GM12878 (cell line): Measurements from ENCODE around the gene THOC6. TPM values are rescaled to one million over a fixed set of nuclear protein-coding genes. Genes with fewer than 3 reads are reported as not detected.

Experiments used
- HDAC2 ChIP-seq: fragments of 200-600 bp; sonication (generic); IDR thresholded peaks from 2 replicates; pipeline ENCODE4 v1.6.1; 2017
- JUNB ChIP-seq: IDR thresholded peaks from 2 replicates; pipeline ENCODE4 v1.6.1; 2016; ENCODE audit warnings: antibody characterized with exemption, mild to moderate bottlenecking
- MTA3 ChIP-seq: IDR thresholded peaks from 2 replicates; pipeline ENCODE4 v1.6.1; 2012; ENCODE audit warnings: low read length, inconsistent platforms, borderline replicate concordance
- NRF1 ChIP-seq: conservative IDR thresholded peaks from 2 replicates; pipeline ENCODE4 v1.6.1; 2011; ENCODE audit warnings: mild to moderate bottlenecking, low read depth, low read length, improper control_type of control experiment
- PAX8 ChIP-seq: fragments of 450-650 bp; IDR thresholded peaks from 2 replicates; pipeline ENCODE4 v1.6.1; 2017; ENCODE audit warnings: mild to moderate bottlenecking, moderate library complexity
- PML ChIP-seq: IDR thresholded peaks from 2 replicates; pipeline ENCODE4 v1.6.1; 2012; ENCODE audit warnings: low read length, inconsistent platforms
- POLR2AphosphoS2 ChIP-seq: IDR thresholded peaks from 2 replicates; pipeline ENCODE4 v1.6.1; 2011; ENCODE audit warnings: low read depth, mild to moderate bottlenecking, low read length, improper control_type of control experiment, moderate library complexity
- RELA ChIP-seq: fragments of 450-650 bp; IDR thresholded peaks from 2 replicates; pipeline ENCODE4 v1.8.0; 2014; ENCODE audit warnings: borderline replicate concordance; ENCODE audit not compliant: partially characterized antibody
- SMARCA5 ChIP-seq: fragments of 450-650 bp; IDR thresholded peaks from 2 replicates; pipeline ENCODE4 v1.6.1; 2017; ENCODE audit warnings: mild to moderate bottlenecking
- STAT1 ChIP-seq: fragments of 450-650 bp; conservative IDR thresholded peaks from 2 replicates; pipeline ENCODE4 v1.6.1; 2014; ENCODE audit warnings: antibody characterized with exemption, mild to moderate bottlenecking
- ZNF24 ChIP-seq: fragments of 450-650 bp; IDR thresholded peaks from 2 replicates; pipeline ENCODE4 v1.6.1; 2017; ENCODE audit warnings: antibody characterized with exemption, mild to moderate bottlenecking
- polyA plus RNA-seq, 11 experiments: library from polyadenylated mRNA; depleted of rRNA in 4 of 11; unstranded in 6 of 11; stranded (reverse) in 5 of 11; fragments of >200 nt; fragmentation: Nextera tagmentation in 4 of 11; fragmentation: Illumina TruSeq in 1 of 11; extraction: Ambion mirVana in 4 of 11; extraction: Trizol in 1 of 11; gene quantifications; 1 replicate in 1 of 11; 2 replicates in 10 of 11; pipeline versions ENCODE4 v1.2.1 to v1.2.3, GENCODE V29; 2011 to 2016; ENCODE audit warnings: inconsistent platforms in 2 of 11, missing spikeins in 2 of 11, low read depth in 1 of 11
- total RNA-seq, 4 experiments: library from RNA; depleted of rRNA in 3 of 4; stranded (reverse); fragments of >200 nt in 3 of 4; fragmentation: Illumina TruSeq in 1 of 4; extraction: Trizol in 1 of 4; gene quantifications; 2 replicates each; pipeline versions ENCODE4 v1.2.1 to v1.2.3, GENCODE V29; 2013 to 2021
- TF ChIP-seq, protein P1 (sequence below): fragments of 450-650 bp; formaldehyde crosslinking; IDR thresholded peaks from 2 replicates; pipeline ENCODE4 v1.5.0; 2022; ENCODE audit warnings: mild to moderate bottlenecking, missing genetic modification characterization
- TF ChIP-seq, protein P2 (sequence below): fragments of 450-650 bp; IDR thresholded peaks from 2 replicates; pipeline ENCODE4 v1.6.1; 2018; ENCODE audit warnings: mild to moderate bottlenecking, low read depth, moderate library complexity; ENCODE audit not compliant: partially characterized antibody
- TF ChIP-seq, protein P3 (sequence below): IDR thresholded peaks from 2 replicates; pipeline ENCODE4 v1.6.1; 2011; ENCODE audit warnings: borderline replicate concordance, low read depth, mild to moderate bottlenecking, moderate library complexity, low read length; ENCODE audit not compliant: insufficient read depth, poor library complexity, severe bottlenecking
- TF ChIP-seq, protein P4 (sequence below): IDR thresholded peaks from 2 replicates; pipeline ENCODE4 v1.6.1; 2011; ENCODE audit warnings: borderline replicate concordance, low read depth, mild to moderate bottlenecking, moderate library complexity, mixed read lengths, low read length; ENCODE audit not compliant: insufficient read depth; ENCODE audit errors: extremely low read length
- TF ChIP-seq, protein P5 (sequence below): fragments of 450-650 bp; formaldehyde crosslinking; IDR thresholded peaks from 2 replicates; pipeline ENCODE4 v1.4.0; 2020; ENCODE audit warnings: mild to moderate bottlenecking, moderate library complexity

THOC6 gene
- total and polyA plus RNA-seq, 10 of the 15 experiments (the other 5 are each of a cell fraction or from before 2014, with no cell fraction given) = 1.0 to 54.4 (median 27.9) TPM

DNA sequence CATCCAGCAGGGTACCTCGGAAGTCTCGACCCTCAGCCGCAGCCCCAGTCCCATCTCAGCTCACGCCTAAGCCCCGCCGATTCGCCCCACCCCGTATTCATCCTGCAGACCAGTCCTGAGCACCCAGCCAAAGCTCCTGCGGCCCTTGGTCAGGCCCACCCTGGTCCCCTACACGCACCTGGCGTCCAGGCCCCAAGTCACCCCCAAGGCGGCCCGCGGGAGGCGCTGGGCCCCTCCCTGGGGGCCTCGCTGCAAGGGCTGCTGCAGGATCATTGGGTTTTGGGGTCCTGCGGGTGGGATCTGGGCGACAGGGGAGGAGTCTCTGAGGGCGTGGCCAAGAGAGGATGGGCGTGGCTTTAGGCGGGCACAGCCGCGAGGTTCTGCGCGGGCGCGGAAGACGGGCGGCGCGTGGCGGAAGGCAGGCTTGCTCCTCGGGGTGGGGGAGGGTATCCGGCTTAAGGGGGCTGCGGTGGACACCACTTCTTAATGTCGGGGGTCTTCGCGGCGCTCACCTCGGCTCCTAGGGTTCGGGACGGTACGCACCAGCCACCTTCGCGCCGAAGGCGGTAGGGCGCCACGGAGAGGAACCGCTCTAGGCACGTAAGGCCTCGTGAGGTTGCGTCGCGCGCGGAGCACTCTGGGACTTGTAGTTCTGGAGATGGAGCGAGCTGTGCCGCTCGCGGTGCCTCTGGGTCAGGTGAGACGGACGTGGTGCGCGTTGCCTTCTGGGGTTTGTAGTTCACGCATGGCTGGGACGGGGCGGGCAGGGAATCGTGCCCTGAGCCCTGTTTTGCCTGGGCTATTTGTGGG is at the start of gene THOC6, which contains the start of gene HCFC1R1 (continued):
- TF ChIP-seq ZNF24 (no peak), PAX8 (no peak), POLR2AphosphoS2 (peak; percentile 86), HDAC2 (no peak), NRF1 (peak; percentile 41; the same call in 1 of the 2 replicates), SMARCA5 (0 out of 2 replicates have a peak, but pooled peaks have one; percentile 32), PML (peak; percentile 70; the same call in 1 of the 2 replicates), RELA (peak; percentile 77), JUNB (no peak), MTA3 (no peak), STAT1 (peak; percentile 68; the same call in 1 of the 2 replicates)
- TF ChIP-seq, protein P1, sequence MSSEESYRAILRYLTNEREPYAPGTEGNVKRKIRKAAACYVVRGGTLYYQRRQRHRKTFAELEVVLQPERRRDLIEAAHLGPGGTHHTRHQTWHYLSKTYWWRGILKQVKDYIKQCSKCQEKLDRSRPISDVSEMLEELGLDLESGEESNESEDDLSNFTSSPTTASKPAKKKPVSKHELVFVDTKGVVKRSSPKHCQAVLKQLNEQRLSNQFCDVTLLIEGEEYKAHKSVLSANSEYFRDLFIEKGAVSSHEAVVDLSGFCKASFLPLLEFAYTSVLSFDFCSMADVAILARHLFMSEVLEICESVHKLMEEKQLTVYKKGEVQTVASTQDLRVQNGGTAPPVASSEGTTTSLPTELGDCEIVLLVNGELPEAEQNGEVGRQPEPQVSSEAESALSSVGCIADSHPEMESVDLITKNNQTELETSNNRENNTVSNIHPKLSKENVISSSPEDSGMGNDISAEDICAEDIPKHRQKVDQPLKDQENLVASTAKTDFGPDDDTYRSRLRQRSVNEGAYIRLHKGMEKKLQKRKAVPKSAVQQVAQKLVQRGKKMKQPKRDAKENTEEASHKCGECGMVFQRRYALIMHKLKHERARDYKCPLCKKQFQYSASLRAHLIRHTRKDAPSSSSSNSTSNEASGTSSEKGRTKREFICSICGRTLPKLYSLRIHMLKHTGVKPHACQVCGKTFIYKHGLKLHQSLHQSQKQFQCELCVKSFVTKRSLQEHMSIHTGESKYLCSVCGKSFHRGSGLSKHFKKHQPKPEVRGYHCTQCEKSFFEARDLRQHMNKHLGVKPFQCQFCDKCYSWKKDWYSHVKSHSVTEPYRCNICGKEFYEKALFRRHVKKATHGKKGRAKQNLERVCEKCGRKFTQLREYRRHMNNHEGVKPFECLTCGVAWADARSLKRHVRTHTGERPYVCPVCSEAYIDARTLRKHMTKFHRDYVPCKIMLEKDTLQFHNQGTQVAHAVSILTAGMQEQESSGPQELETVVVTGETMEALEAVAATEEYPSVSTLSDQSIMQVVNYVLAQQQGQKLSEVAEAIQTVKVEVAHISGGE (CRISPR knock-in tag) = no peak
- TF ChIP-seq, protein P2, sequence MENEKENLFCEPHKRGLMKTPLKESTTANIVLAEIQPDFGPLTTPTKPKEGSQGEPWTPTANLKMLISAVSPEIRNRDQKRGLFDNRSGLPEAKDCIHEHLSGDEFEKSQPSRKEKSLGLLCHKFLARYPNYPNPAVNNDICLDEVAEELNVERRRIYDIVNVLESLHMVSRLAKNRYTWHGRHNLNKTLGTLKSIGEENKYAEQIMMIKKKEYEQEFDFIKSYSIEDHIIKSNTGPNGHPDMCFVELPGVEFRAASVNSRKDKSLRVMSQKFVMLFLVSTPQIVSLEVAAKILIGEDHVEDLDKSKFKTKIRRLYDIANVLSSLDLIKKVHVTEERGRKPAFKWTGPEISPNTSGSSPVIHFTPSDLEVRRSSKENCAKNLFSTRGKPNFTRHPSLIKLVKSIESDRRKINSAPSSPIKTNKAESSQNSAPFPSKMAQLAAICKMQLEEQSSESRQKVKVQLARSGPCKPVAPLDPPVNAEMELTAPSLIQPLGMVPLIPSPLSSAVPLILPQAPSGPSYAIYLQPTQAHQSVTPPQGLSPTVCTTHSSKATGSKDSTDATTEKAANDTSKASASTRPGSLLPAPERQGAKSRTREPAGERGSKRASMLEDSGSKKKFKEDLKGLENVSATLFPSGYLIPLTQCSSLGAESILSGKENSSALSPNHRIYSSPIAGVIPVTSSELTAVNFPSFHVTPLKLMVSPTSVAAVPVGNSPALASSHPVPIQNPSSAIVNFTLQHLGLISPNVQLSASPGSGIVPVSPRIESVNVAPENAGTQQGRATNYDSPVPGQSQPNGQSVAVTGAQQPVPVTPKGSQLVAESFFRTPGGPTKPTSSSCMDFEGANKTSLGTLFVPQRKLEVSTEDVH = no peak
- TF ChIP-seq, protein P3, sequence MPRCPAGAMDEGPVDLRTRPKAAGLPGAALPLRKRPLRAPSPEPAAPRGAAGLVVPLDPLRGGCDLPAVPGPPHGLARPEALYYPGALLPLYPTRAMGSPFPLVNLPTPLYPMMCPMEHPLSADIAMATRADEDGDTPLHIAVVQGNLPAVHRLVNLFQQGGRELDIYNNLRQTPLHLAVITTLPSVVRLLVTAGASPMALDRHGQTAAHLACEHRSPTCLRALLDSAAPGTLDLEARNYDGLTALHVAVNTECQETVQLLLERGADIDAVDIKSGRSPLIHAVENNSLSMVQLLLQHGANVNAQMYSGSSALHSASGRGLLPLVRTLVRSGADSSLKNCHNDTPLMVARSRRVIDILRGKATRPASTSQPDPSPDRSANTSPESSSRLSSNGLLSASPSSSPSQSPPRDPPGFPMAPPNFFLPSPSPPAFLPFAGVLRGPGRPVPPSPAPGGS = no peak
- TF ChIP-seq, protein P4, sequence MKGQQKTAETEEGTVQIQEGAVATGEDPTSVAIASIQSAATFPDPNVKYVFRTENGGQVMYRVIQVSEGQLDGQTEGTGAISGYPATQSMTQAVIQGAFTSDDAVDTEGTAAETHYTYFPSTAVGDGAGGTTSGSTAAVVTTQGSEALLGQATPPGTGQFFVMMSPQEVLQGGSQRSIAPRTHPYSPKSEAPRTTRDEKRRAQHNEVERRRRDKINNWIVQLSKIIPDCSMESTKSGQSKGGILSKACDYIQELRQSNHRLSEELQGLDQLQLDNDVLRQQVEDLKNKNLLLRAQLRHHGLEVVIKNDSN = peak; percentile 93
- TF ChIP-seq, protein P5, sequence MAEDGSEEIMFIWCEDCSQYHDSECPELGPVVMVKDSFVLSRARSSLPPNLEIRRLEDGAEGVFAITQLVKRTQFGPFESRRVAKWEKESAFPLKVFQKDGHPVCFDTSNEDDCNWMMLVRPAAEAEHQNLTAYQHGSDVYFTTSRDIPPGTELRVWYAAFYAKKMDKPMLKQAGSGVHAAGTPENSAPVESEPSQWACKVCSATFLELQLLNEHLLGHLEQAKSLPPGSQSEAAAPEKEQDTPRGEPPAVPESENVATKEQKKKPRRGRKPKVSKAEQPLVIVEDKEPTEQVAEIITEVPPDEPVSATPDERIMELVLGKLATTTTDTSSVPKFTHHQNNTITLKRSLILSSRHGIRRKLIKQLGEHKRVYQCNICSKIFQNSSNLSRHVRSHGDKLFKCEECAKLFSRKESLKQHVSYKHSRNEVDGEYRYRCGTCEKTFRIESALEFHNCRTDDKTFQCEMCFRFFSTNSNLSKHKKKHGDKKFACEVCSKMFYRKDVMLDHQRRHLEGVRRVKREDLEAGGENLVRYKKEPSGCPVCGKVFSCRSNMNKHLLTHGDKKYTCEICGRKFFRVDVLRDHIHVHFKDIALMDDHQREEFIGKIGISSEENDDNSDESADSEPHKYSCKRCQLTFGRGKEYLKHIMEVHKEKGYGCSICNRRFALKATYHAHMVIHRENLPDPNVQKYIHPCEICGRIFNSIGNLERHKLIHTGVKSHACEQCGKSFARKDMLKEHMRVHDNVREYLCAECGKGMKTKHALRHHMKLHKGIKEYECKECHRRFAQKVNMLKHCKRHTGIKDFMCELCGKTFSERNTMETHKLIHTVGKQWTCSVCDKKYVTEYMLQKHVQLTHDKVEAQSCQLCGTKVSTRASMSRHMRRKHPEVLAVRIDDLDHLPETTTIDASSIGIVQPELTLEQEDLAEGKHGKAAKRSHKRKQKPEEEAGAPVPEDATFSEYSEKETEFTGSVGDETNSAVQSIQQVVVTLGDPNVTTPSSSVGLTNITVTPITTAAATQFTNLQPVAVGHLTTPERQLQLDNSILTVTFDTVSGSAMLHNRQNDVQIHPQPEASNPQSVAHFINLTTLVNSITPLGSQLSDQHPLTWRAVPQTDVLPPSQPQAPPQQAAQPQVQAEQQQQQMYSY (CRISPR knock-in tag) = no peak
